Keratinocyte (primary cell): Measurements from ENCODE around the gene TSC22D2.

Experiments
- CTCF ChIP-seq, 3 experiments: IDR thresholded peaks in 1 of 3; conservative IDR thresholded peaks in 1 of 3; optimal IDR thresholded peaks in 1 of 3; 2 replicates in 2 of 3; 3 replicates in 1 of 3; pipeline versions ENCODE3 to v1.5.1; 2011; ENCODE audit warnings: low read length in 3 of 3, mild to moderate bottlenecking in 3 of 3, moderate library complexity in 2 of 3, control low read depth in 1 of 3, inconsistent platforms in 1 of 3; ENCODE audit not compliant: insufficient read depth in 2 of 3; ENCODE audit errors: extremely low read depth in 1 of 3
- EZH2 ChIP-seq: IDR thresholded peaks from one replicate; pipeline ENCODE4 v1.6.1; 2012; ENCODE audit warnings: inconsistent platforms, mild to moderate bottlenecking, low read length, moderate library complexity

DNA sequence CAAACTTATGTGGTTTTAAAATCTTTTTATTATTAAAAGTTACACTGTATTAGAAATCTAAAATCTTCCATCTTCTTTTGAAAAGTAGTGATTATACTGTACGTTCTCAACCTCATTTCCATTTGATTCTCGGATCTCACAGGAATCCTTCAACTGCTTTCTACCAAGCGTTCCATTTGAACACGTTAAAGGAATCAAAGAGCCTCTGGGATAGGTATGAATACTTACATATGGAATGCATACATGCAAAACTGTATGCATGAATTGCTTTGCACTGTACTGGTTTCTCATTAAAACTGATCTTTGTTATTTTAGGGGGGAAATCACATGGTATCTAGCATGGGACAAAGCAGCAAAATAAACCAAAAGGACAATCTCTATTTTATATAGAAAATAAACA lies 14.8 kb downstream of the TSC22D2 start:
- no peak for TF ChIP-seq CTCF (optimal IDR thresholded peaks at IDR 0.05 in 1 of 3, IDR thresholded peaks at IDR 0.05 in 1 of 3, conservative IDR thresholded peaks at IDR 0.05 in 1 of 3; ENCODE audit: extremely low read depth in 1 of 3, insufficient read depth in 2 of 3, low read length in 3 of 3)
- TF ChIP-seq EZH2, result no peak
